SK-N-SH (cell line): ENCODE results near the gene MLLT3. TPM values are rescaled to one million over a fixed set of nuclear protein-coding genes. Genes with fewer than 3 reads are reported as not detected.
A peak's percentile ranks its signal among the peaks of the same experiment; 100 is the strongest.

Source experiments
- CTCF ChIA-PET: fragments of 300-600, 350-600 bp; formaldehyde crosslinking; extraction: SDS; loops from one replicate; lab custom pipeline; 2021; lab: Yijun Ruan, JAX
- POLR2A ChIA-PET: fragments of 350-600 bp; sonication (Branson Sonifier 250); formaldehyde crosslinking; extraction: SDS; loops from one replicate; lab custom pipeline; 2020; ENCODE audit warnings: antibody characterized with exemption, inconsistent platforms; lab: Yijun Ruan, JAX
- DNase-seq: peaks from one replicate; pipeline ENCODE4 v3.0.0; 2012
- H2AFZ ChIP-seq: fragments of 200-600 bp; sonication (generic); 2 replicates; pipeline ENCODE4 v1.8.1; 2016; ENCODE audit warnings: antibody characterized with exemption, mild to moderate bottlenecking, low read depth
- H3F3A ChIP-seq: fragments of 200-600 bp; sonication (generic); replicated peaks from 2 replicates; pipeline ENCODE3; 2016; ENCODE audit warnings: antibody characterized with exemption, mild to moderate bottlenecking; ENCODE audit not compliant: insufficient read depth
- H3K27ac ChIP-seq, 2 experiments: fragments of 200-500 bp in 1 of 2; fragments of 200-600 bp in 1 of 2; sonication (Bioruptor generic) in 1 of 2; sonication (generic), shearing (Covaris generic) in 1 of 2; 2 replicates each; pipeline versions ENCODE4 v1.5.1 to v1.6.1; 2014 to 2016; ENCODE audit warnings: low read depth in 2 of 2, inconsistent platforms in 1 of 2, low read length in 1 of 2, mild to moderate bottlenecking in 1 of 2, mixed read lengths in 1 of 2
- H3K27me3 ChIP-seq: fragments of 200-600 bp; sonication (generic), shearing (Covaris generic); 2 replicates; pipeline ENCODE4 v1.6.1; 2016; ENCODE audit warnings: mixed run types; ENCODE audit not compliant: insufficient read depth
- H3K36me3 ChIP-seq, 2 experiments: fragments of 200-500 bp in 1 of 2; fragments of 200-600 bp in 1 of 2; sonication (Bioruptor generic) in 1 of 2; sonication (generic) in 1 of 2; replicated peaks in 1 of 2; 2 replicates each; pipeline versions ENCODE3 to v1.5.1; 2014 to 2016; ENCODE audit warnings: low read length in 1 of 2, mild to moderate bottlenecking in 1 of 2; ENCODE audit not compliant: insufficient read depth in 2 of 2, control insufficient read depth in 1 of 2
- H3K4me1 ChIP-seq, 2 experiments: fragments of 200-500 bp in 1 of 2; fragments of 200-600 bp in 1 of 2; sonication (Bioruptor generic) in 1 of 2; sonication (generic), shearing (Covaris generic) in 1 of 2; 2 replicates each; pipeline versions ENCODE4 v1.5.1 to v1.6.1; 2014 to 2016; ENCODE audit warnings: low read depth in 1 of 2, low read length in 1 of 2, mixed run types in 1 of 2; ENCODE audit not compliant: insufficient read depth in 2 of 2, control insufficient read depth in 1 of 2
- H3K4me2 ChIP-seq: fragments of 200-600 bp; sonication (generic), shearing (Covaris generic); 2 replicates; pipeline ENCODE4 v1.6.1; 2017; ENCODE audit warnings: mixed run types
- H3K4me3 ChIP-seq, 2 experiments: fragments of 200-500 bp in 1 of 2; fragments of 200-600 bp in 1 of 2; sonication (Bioruptor generic) in 1 of 2; sonication (generic), shearing (Covaris generic) in 1 of 2; 2 replicates each; pipeline versions ENCODE4 v1.5.1 to v1.8.1; 2014 to 2016; ENCODE audit warnings: low read depth in 2 of 2, inconsistent platforms in 1 of 2, low read length in 1 of 2, mild to moderate bottlenecking in 1 of 2, mixed read lengths in 1 of 2, moderate library complexity in 1 of 2
- H3K79me2 ChIP-seq: fragments of 200-600 bp; sonication (generic); 2 replicates; pipeline ENCODE4 v1.8.1; 2017; ENCODE audit warnings: mild to moderate bottlenecking; ENCODE audit not compliant: insufficient read depth
- H3K9ac ChIP-seq: fragments of 200-600 bp; sonication (generic); 2 replicates; pipeline ENCODE4 v1.6.1; 2017; ENCODE audit warnings: mixed run types
- H3K9me2 ChIP-seq: fragments of 200-600 bp; sonication (generic); 2 replicates; pipeline ENCODE4 v1.6.1; 2017; ENCODE audit warnings: mixed run types
- H3K9me3 ChIP-seq: fragments of 200-600 bp; sonication (generic); 2 replicates; pipeline ENCODE4 v1.6.1; 2017; ENCODE audit warnings: mixed run types, mild to moderate bottlenecking, moderate library complexity
- H4K20me1 ChIP-seq: fragments of 200-600 bp; sonication (generic); 2 replicates; pipeline ENCODE4 v1.6.1; 2017; ENCODE audit warnings: mild to moderate bottlenecking, mixed run types; ENCODE audit not compliant: insufficient read depth
- CHD2 ChIP-seq: fragments of 150-350 bp; IDR thresholded peaks from 2 replicates; pipeline ENCODE4 v1.6.1; 2018; ENCODE audit warnings: low read length; ENCODE audit not compliant: partially characterized antibody
- CTCF ChIP-seq: fragments of 200-600 bp; sonication (generic); IDR thresholded peaks from 2 replicates; pipeline ENCODE4 v1.6.1; 2017; ENCODE audit warnings: antibody characterized with exemption, mild to moderate bottlenecking, moderate library complexity
- EP300 ChIP-seq, 2 experiments: IDR thresholded peaks; 2 replicates each; pipeline versions ENCODE4 v1.4.0 to v1.6.1; 2012; ENCODE audit warnings: borderline replicate concordance in 1 of 2, low read depth in 1 of 2, low read length in 1 of 2
- EZH2phosphoT487 ChIP-seq: fragments of 200-600 bp; sonication (generic); IDR thresholded peaks from 2 replicates; pipeline ENCODE4 v1.6.1; 2017; ENCODE audit warnings: low read depth, mixed run types, mild to moderate bottlenecking, antibody characterized with exemption, moderate library complexity, borderline replicate concordance
- FOSL2 ChIP-seq: IDR thresholded peaks from 2 replicates; pipeline ENCODE4 v1.4.0; 2012; ENCODE audit warnings: low read depth, mild to moderate bottlenecking, moderate library complexity, borderline replicate concordance
- GATA2 ChIP-seq: sonication (generic); formaldehyde crosslinking; IDR thresholded peaks from 2 replicates; pipeline ENCODE4 v1.5.0; 2020; ENCODE audit warnings: mild to moderate bottlenecking, missing genetic modification reagents
- IRF3 ChIP-seq: fragments of 150-350 bp; IDR thresholded peaks from 2 replicates; pipeline ENCODE4 v1.6.1; 2016; ENCODE audit warnings: mild to moderate bottlenecking, low read depth, low read length
- MAX ChIP-seq: IDR thresholded peaks from 2 replicates; pipeline ENCODE4 v1.4.0; 2012; ENCODE audit warnings: low read depth
- MXI1 ChIP-seq: IDR thresholded peaks from 2 replicates; pipeline ENCODE4 v1.6.1; 2012; ENCODE audit warnings: mild to moderate bottlenecking, low read depth, low read length, improper control_type of control experiment
- NFIC ChIP-seq: IDR thresholded peaks from 2 replicates; pipeline ENCODE4 v1.4.0; 2012; ENCODE audit warnings: borderline replicate concordance
- NRF1 ChIP-seq: IDR thresholded peaks from 2 replicates; pipeline ENCODE4 v1.6.1; 2012; ENCODE audit warnings: low read depth, mild to moderate bottlenecking, low read length
- PBX3 ChIP-seq: IDR thresholded peaks from 2 replicates; pipeline ENCODE4; 2012
- POLR2AphosphoS5 ChIP-seq: IDR thresholded peaks from 2 replicates; pipeline ENCODE4 v1.6.1; 2012; ENCODE audit warnings: low read depth, low read length
- REST ChIP-seq: IDR thresholded peaks from 2 replicates; pipeline ENCODE4 v1.6.1; 2012; ENCODE audit warnings: mild to moderate bottlenecking, low read depth, low read length, moderate library complexity
- SMC3 ChIP-seq: IDR thresholded peaks from 2 replicates; pipeline ENCODE4 v1.6.1; 2012; ENCODE audit warnings: low read depth, low read length, improper control_type of control experiment
- TAF1 ChIP-seq: IDR thresholded peaks from 2 replicates; pipeline ENCODE4 v1.6.1; 2012; ENCODE audit warnings: low read depth, mild to moderate bottlenecking, low read length, moderate library complexity, borderline replicate concordance
- TCF12 ChIP-seq: IDR thresholded peaks from 2 replicates; pipeline ENCODE4 v1.4.0; 2012
- TEAD4 ChIP-seq: IDR thresholded peaks from 2 replicates; pipeline ENCODE4 v1.4.0; 2012; ENCODE audit warnings: mild to moderate bottlenecking, borderline replicate concordance; ENCODE audit not compliant: insufficient read depth
- USF1 ChIP-seq: IDR thresholded peaks from 2 replicates; pipeline ENCODE4 v1.4.0; 2012; ENCODE audit warnings: low read depth, borderline replicate concordance
- ZBTB33 ChIP-seq: IDR thresholded peaks from 2 replicates; pipeline ENCODE4 v1.4.0; 2012; ENCODE audit warnings: low read depth, borderline replicate concordance
- WGBS: methylation state at CpG from one replicate; pipeline ENCODE4 v1.1.6; 2017; ENCODE audit warnings: low lambda C conversion rate; 5-methylcytosine and 5-hydroxymethylcytosine counted together
- polyA plus RNA-seq, 3 experiments: library from polyadenylated mRNA; depleted of rRNA; stranded (reverse); fragments of >200 nt; gene quantifications; 2 replicates each; pipeline ENCODE4 v1.2.3, GENCODE V29; 2012

MLLT3 gene
- polyA plus RNA-seq, 1 of the 3 experiments (the other 2 are of a cell fraction): 3.9 TPM

GRCh38 chr9:20511686-20512085, 110.6 kb downstream of the MLLT3 start:
- Histone ChIP-seq H3K36me3 (no peaks in the 10 kb centered on the region), H3K4me3 (peak overlapping the region; percentile 1 to 44; a peak in 1 of 4 replicates), H3K4me1 (peaks cover 3 to 15% of the 10 kb centered on the region in 2 experiments), H3K9me3 (no peaks in the 10 kb centered on the region), H3K4me2 (peak overlapping the region; percentile 70), H3F3A (peaks cover 25% of the 10 kb centered on the region), H3K27ac (peak overlapping the region; percentile 36 to 71; a peak in 3 of 4 replicates), H4K20me1 (no peaks in the 10 kb centered on the region), H2AFZ (peak overlapping the region; percentile 44; the same call in 1 of the 2 replicates), H3K27me3 (no peaks in the 10 kb centered on the region), H3K9me2 (no peaks in the 10 kb centered on the region), H3K9ac (no peak overlapping the region; the same call in 1 of the 2 replicates), H3K79me2 (no peaks in the 10 kb centered on the region)
- WGBS: 95% methylated on average over 1 of the region's 1 CpG
- no peak for DNase-seq
- POLR2A ChIA-PET: no interaction called here
- CTCF ChIA-PET: interaction anchor here (1.2 kb wide), 1 partner anchor 113 kb away, joined by 3 read pairs; no protein-coding TSS in a partner anchor
- TF ChIP-seq REST: no peak
- no peak for TF ChIP-seq NFIC
- TF ChIP-seq CTCF: no peak
- TF ChIP-seq POLR2AphosphoS5: no peak
- no peak for TF ChIP-seq PBX3
- no peak for TF ChIP-seq IRF3
- no peak for TF ChIP-seq NRF1
- TF ChIP-seq MAX: no peak
- TF ChIP-seq FOSL2: no peak
- no peak for TF ChIP-seq SMC3
- TF ChIP-seq GATA2 (CRISPR knock-in tag): no peak
- TF ChIP-seq TCF12: no peak
- no peak for TF ChIP-seq USF1
- no peak for TF ChIP-seq CHD2
- no peak for TF ChIP-seq TEAD4
- no peak for TF ChIP-seq ZBTB33
- TF ChIP-seq EZH2phosphoT487: no peak
- TF ChIP-seq EP300 (IDR thresholded peaks at IDR 0.05; ENCODE audit: borderline replicate concordance in 1 of 2, low read depth in 1 of 2, low read length in 1 of 2): no peak
- no peak for TF ChIP-seq TAF1
- TF ChIP-seq MXI1: no peak
